A549 (cell line): Measurements from ENCODE around the gene CAMKMT.

ENCODE experiments used
- CHD2 ChIP-seq: fragments of 150-350 bp; IDR thresholded peaks from 2 replicates; pipeline ENCODE4 v1.6.1; 2014; ENCODE audit warnings: low read length; ENCODE audit not compliant: partially characterized antibody
- CTCF ChIP-seq: fragments of >200 bp; sonication (Bioruptor Twin); formaldehyde crosslinking; IDR thresholded peaks from 3 replicates; pipeline ENCODE4 v1.5.1; 2016
- EP300 ChIP-seq, 2 experiments: fragments of >200 bp; sonication (Bioruptor Twin); formaldehyde crosslinking; IDR thresholded peaks; 2 replicates in 1 of 2; 3 replicates in 1 of 2; pipeline ENCODE4 v1.6.1; 2016 to 2017
- ESRRA ChIP-seq: fragments of 150-350 bp; IDR thresholded peaks from 2 replicates; pipeline ENCODE4 v1.6.1; 2014; ENCODE audit warnings: mild to moderate bottlenecking, low read length, borderline replicate concordance
- KDM1A ChIP-seq: fragments of 200-600 bp; sonication (generic); IDR thresholded peaks from 2 replicates; pipeline ENCODE4 v1.6.1; 2016; ENCODE audit warnings: low read depth, mild to moderate bottlenecking
- POLR2A ChIP-seq: IDR thresholded peaks from 2 replicates; pipeline ENCODE4 v1.6.1; 2012; ENCODE audit warnings: mild to moderate bottlenecking, low read length
- SMC3 ChIP-seq: fragments of >200 bp; sonication (Bioruptor Twin); formaldehyde crosslinking; IDR thresholded peaks from 3 replicates; pipeline ENCODE4 v1.6.1; 2018; ENCODE audit warnings: inconsistent platforms
- ZC3H11A ChIP-seq: fragments of 450-650 bp; IDR thresholded peaks from 2 replicates; pipeline ENCODE4 v1.6.1; 2014; ENCODE audit warnings: antibody characterized with exemption, mild to moderate bottlenecking
- ZFP36 ChIP-seq: fragments of 450-650 bp; IDR thresholded peaks from 2 replicates; pipeline ENCODE4 v1.6.1; 2014; ENCODE audit warnings: borderline replicate concordance; ENCODE audit not compliant: partially characterized antibody
- TF ChIP-seq, protein P1 (sequence below): fragments of 450-650 bp; IDR thresholded peaks from 2 replicates; pipeline ENCODE4 v1.6.1; 2014; ENCODE audit warnings: antibody characterized with exemption

- no peak for TF ChIP-seq CTCF
- TF ChIP-seq ZC3H11A = no peak
- no peak for TF ChIP-seq ZFP36
- TF ChIP-seq EP300 (IDR thresholded peaks at IDR 0.05) = no peak
- no peak for TF ChIP-seq ESRRA
- no peak for TF ChIP-seq CHD2
- TF ChIP-seq SMC3 = no peak
- no peak for TF ChIP-seq POLR2A
- TF ChIP-seq KDM1A = no peak
- TF ChIP-seq, protein P1, sequence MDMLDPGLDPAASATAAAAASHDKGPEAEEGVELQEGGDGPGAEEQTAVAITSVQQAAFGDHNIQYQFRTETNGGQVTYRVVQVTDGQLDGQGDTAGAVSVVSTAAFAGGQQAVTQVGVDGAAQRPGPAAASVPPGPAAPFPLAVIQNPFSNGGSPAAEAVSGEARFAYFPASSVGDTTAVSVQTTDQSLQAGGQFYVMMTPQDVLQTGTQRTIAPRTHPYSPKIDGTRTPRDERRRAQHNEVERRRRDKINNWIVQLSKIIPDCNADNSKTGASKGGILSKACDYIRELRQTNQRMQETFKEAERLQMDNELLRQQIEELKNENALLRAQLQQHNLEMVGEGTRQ = no peak
Observed at GRCh38 chr2:44689516-44689915, 327.8 kb downstream of the CAMKMT start.
